DMS79 treated with DMSO at 0.1 percent for 48 hours (cell line): ENCODE results near the gene CHP1.
"Not testable (repeated sequence)": the region's sequence is repeated elsewhere in the genome, so short reads cannot be mapped to it uniquely, and the experiment has no call there.

Experiments used
- DNase-seq: peaks from one replicate; lab custom pipeline; 2025; lab: John Stamatoyannopoulos, UW

Gene CHP1

DNA sequence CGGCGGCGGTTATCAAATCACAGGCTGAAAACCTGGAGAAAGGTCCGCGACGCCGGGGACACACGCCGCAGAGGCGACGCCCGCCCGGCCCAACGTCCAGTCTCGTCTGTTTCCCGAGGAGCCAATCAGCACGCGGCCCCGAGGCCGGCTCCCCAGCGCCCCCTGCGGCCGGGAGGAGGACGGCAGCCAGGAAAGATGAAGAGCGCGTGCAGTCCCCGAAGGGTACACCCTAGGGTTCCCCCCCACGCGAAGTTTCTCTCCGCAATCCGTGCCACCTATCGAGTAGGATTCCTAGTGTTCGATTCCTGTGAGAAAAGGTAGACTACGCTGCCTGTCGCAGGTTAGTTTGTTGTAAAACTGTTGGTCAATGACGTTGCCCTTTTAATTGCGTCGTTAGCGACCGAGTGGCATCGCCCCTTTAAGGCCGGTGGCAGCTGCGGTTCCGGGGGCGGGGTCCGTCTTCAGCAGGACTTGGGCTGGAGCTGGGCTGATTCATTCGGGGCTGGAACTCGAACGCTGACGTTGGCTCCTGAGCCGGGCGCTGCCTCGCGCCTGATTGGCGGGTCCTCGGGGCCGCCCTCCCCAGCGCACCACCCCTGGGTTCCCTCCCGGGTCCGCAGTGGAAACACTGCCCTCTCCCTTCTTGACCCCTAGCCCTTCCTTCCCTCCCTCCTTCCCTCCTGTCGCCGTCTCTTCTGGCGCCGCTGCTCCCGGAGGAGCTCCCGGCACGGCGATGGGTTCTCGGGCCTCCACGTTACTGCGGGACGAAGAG lies at the start of gene CHP1, which contains the start of gene EXD1:
Gene CHP1 (plus strand): TSS at position 619 of the 772 bp plus-strand sequence. CDS start 115 bp downstream, at position 734.
Gene EXD1 (minus strand): TSS at position 108 of the 772 bp plus-strand sequence. CDS start 4,182 bp downstream, outside the sequence.
- DNase-seq = peak; percentile 75

DNA sequence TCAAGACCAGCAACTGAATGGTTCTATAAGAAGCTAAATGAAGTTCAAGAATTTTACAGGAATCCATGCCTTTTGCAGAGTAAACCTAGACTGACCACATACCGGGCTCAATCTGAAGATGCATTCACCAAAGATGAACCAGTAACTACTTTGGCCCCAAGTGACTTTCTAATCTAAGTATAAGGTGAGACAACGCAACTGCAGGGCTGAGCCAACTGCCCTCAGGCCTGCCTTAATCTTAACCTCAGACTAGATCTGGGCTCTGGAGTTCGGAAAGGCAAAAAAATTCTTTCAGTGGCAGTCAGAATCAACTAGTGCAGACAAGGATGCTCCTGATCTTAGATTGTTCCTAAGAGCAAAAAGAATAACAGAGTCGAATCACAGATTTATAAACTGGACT lies 48.8 kb upstream of the CHP1 start:
- DNase-seq = no peak

DNA sequence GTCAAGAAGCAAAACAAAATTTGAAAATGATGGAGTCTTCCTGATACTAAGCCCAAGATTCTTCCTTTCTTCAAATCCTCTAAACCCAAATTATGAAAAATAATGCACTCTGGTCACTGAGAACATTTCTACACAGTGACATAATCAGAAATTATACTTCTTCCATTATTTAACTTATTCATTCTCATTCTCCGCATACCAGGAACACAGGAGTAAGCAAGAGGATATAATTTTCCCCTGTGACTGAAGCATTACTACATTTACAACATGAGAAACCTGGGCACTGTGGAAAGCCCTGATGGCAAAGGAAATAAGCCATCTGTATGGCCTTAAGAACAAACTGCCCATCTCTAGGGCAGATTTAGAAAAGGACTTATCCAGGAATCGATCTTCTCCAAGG lies 47.5 kb upstream of the CHP1 start:
- no peak for DNase-seq

DNA sequence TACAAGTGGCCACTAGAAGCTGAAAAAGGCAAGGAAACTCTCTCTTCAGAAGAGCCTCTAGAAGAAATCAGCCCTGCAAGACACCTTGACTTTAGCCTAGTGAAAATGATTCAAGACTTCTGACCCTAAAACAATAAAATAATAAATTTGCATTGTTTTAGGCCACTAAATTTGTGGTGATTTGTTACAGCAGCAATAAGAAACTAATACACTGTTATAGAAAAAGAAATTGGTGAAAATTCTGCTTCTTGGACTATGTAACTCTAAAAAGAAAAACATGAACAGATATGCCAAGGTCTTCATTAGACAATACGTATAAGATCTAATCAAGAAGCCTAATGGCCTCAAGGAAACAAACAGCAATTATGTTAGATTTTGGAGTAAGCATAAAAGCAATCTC lies 36.6 kb upstream of the CHP1 start:
- no peak for DNase-seq

DNA sequence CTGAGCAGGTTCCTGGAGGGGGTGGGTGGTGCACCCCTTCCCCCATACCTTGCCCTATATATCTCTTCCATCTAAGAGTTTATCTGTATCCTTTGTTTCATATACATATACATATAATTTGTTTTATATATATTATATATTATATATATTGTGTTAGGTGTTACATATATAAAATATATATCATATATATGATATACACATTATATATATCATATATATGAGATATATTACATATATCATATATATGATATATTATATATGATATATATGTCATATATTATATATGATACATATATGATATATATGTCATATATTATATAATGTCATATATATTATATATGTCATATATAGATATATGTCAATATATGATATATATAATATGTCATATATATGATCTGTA lies 31.6 kb upstream of the CHP1 start:
- DNase-seq = no peak

DNA sequence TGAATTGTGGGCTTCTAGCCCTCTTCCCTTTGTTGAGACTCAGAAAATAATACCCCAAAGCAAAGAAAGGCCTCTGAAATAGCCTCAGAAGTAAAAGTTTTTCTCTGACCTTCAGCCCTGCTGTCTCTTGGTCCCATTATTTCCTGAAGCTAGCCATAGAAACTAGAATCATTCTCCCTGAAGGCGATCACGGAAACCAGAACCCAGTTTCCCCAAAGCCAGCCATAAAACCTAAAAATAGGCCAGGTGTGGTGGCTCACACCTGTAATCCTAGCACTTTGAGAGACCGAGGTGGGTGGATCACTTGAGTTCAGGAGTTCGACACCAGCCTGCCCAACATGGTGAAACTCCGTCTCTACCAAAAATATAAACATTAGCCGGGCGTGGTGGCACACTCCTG lies 27.7 kb upstream of the CHP1 start:
- no peak for DNase-seq

DNA sequence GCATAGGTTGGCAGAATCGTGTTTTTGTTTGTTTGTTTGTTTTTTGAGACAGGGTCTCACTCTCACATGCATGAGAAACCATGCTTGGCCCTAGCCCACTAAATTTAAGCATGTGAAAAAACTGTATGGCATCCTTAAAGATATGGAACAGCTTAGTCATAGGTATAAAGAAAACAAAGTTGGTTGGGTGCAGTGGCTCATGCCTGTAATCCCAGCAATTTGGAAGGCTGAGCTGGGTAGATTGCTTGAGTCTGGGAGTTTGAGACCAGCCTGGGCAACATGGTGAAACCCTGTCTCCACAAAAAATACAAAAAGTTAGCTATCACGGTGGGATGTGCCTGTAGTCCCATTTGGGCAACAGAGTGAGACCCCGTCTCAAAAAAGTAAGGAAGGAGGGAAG lies 25.8 kb upstream of the CHP1 start:
- no peak for DNase-seq

DNA sequence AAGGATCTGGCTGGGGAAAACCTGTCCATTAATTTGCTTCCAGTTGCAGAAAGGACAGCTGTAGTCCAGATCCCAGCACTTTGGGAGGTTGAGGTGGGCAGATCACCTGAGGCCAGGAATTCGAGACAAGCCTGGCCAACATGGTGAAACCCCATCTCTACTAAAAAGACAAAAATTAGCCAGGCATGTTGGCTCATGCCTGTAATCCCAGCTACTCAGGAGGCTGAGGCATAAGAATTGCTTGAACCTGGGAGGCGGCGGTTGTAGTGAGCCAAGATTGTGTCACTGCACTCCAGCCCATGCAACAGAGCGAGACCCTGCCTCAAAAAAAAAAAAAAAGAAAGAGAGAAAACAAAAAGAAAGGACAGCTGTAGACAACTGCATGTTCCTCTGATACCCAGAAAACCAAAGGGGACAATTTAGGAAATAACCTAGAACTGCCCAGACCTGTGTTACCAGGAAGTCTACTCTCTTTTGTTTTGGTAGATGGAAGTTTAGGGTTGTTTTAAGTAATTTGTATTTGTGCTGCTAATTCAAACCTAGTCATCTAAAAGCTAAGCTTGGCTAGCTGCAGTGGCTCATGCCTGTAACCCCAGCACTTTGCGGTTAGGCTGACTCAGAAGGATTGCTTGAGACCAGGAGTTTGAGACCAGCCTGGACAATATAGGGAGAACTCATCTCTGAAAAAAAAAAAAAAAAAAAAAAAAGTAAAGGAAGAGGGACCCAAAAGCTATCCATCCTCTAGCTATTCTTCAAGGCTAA lies 23.2 kb upstream of the CHP1 start:
- DNase-seq = peak; percentile 9

DNA sequence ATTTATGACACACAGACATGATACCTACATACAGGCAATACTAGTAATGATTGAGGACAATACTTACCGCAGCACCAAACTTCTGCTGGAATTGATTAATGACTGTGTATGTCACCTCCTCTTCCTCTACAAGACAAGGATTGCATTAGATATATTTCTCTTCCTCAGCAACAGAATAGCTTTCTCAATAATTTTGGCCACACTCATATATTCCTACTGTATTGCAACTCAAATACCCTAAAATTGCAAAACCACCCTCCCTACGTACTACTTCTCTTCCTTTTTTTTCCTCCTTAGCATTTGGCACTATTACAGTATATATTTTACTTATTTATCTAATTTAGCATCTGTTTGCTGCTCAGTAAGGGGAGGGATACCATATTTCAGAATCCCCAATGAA lies 15.4 kb upstream of the CHP1 start:
- DNase-seq = no peak

DNA sequence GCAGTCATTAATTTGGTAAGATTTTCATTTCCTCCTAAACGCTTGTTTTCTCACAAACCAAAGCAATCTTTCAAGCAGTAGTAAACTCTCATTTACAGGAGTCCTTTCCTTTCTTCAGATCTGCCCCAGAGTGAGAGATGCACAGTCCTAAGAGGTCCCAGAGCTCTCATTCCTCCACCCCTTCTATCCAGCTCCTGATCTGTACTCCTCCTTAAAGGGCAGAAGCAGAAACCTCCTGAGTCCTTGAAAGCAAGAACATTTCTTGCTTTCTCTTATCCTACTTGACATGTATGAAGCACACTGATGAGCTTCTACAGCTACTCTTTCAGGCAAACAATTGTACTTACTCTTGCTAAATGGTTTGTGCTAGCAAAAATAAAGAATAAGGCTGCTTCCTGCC lies 12.2 kb upstream of the CHP1 start:
- DNase-seq = no peak

DNA sequence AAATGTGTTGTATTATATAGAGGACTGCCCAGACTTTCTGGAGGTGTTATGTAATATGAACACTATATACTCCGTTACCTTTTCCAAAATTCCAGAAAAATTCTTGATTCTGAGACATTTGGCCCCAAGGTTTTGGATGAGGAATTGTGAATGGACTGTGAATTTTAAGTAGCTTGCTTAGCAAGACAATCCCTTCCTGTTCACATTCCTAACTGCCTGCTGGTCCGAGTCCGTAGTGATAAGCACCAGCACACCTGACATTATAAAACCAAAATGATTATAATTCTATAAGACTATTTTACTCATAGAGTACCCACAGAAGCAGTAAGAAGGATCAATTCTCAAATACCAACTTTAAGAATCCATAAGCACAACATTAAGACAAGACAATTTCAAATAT lies 11.7 kb upstream of the CHP1 start:
- no peak for DNase-seq

DNA sequence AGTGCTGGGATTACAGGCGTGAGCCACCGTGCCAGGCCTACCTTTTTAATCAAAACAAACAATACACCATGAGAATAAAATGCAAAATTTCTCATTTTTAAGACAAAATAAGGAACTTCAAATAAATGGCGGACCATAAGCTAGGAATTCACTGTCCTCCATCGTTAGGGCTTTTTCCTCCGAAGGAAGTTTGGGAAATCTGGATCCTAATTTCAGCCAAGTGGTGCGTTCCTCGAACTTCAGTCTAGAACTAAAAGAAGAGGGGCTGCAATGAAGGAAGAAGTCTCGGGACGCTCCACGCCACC lies 771 bp upstream of the CHP1 start:
- DNase-seq = no peak

DNA sequence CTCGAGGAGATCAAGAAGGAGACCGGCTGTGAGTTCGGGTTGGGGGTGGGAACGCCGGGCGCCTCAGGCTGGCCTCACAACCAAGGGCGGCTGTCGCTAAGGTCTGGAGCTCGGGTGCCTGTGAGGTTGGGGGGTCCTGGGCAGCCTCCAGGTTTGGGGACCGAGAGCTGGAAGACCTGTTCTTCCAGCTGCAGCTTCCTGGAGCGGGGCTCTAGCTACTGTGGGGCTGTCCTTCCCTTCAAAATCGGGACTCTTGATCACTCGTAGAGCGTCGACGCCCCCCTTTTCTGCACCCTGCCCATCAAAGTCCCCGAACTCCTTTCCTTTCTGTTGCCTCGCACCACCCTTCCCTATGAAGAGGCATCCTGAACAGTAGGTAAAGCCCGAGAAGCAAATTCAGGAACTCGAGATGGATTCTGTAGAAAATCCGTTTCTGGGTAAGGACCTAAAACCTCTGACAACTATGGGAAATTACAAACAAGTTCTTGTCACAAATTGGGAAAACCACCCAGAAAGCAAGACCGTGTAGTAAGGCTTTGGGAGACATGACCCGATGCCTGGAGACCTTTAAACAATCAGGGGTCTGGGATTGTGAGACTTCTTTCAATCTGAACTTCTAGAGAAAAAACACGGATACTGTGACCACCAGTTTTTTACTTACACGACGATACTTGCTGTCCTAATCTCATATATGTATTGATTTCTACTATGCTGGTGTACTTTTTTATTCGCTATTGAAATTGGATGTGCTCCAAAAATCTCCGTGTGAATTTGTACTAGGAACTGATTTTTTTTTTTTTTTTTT lies 556 bp downstream of the CHP1 start:
- DNase-seq = peak; percentile 8

DNA sequence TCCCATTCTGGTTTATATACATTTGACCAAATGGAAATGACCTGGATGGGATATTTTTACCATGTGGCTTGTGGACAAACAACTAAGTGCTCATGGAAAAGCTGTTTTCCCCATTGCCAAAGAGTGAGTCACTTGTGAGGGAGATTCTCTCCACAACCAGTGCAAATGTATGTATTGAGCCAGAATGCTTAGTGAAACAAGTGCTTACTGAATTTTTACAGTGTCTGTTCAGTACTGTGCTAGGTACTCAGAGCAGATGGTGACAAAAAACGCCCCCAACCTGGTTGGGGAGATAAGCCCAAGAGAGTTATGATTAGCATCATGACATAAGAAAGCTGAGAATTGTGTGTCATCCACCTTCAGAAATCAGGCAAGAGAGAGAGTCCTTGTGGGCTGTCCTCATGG lies 2.3 kb downstream of the CHP1 start:
- DNase-seq = no peak

DNA sequence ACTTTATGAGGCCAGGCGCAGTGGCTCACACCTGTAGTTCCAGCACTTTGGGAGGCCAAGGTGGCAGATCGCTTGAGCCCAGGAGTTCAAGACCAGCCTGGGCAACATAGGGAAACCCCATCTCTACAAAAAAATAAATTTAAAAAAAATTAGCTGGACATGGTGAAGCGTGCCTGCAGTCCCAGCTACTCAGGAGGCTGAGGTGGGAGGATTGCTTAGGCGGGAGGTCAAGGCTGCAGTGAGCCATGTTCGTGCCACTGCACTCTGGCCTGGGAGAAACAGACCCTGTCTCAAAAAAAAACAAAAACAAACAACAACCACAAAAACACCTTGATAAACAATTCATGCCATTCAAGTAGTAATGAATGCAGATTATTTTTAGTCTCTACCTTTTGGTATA lies 4.2 kb downstream of the CHP1 start:
- DNase-seq = not testable (repeated sequence)

DNA sequence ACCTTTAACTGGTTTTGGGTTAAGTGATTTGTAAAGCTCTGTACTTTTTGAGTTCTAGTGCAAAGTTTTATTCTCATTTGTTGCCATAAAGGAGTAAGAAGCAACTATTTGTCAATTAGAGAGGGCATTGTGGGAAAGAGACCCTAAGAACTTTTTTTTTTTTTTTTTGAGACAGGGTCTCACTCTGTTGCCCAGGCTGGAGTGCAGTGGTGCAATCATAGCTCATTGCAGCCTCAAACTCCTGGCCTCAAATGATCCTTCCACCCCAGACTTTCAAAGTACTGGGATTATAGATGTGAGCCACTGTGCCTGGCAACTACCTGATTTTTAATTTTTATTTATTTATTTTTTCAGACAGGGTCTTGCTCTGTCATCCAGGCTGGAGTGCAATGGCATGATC lies 4.9 kb downstream of the CHP1 start:
- DNase-seq = no peak

DNA sequence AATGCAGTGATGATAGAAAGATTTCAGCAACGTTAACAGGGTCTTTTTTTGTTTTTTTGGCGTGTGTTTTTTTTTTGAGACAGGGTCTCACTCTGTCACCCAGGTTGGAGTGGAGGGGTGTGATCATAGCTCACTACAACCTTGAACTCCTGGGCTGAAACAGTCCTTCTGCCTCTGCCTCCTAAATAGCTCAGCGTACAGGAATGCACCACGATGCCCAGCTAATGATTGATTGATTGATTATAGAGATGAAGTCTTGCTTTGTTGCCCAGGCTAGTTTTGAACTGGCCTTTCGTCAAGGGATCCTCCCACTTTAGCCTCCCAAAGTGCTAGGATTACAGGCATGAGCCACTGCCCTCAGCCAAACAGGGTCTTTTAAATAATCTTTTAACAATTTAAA lies 7.0 kb downstream of the CHP1 start:
- DNase-seq = no peak

DNA sequence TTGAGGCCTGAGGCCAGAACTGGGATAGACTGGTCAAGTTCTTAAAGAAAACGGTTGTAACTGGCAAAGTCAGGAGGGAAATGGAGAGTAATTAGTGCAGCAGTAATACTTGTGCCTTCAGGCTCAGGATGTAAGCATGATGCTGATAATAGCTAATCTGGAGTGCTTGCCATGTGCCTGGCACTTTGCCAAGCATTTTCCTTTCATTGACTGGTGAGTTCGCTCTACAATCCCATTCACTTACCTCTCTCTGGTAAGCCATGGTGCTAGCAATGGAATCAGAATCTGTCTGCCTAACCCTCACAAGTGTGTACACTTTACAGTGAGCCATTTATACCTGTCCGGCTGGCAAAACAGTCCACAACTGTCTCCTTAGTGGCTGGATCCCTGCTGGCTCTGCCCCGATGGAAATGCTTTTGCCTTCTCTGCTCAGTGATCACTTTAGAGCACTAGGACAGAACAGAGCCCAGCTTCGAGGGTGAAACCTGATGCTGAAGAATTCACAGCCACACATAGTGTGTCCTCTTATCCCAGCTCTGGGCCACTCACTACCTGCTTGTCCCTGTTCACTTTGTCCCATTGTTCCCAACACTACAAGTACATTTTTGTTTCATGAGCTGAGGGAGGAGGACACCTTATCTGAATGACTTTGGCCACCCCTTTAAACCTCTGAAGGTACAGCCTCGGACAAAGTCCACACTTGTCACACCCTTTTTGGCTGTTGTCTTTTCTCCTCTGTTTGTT lies 10.3 kb downstream of the CHP1 start:
- DNase-seq = peak; percentile 50

DNA sequence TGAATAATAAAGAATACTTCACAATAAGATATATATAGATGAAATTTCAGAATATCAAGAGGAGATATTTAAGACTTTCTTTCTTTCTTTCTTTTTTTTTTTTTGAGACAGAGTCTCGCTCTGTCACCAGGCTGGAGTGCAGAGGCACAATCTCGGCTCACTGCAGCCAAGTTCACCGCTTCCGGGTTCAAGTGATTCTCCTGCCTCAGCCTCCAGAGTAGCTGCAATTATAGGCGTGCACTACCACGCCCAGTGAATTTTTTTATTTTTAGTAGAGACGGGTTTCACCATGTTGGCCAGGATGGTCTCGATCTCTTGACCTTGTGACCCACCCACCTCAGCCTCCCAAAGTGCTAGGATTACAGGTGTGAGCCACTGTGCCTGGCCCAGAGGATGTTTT lies 19.7 kb downstream of the CHP1 start:
- not testable (repeated sequence) for DNase-seq

DNA sequence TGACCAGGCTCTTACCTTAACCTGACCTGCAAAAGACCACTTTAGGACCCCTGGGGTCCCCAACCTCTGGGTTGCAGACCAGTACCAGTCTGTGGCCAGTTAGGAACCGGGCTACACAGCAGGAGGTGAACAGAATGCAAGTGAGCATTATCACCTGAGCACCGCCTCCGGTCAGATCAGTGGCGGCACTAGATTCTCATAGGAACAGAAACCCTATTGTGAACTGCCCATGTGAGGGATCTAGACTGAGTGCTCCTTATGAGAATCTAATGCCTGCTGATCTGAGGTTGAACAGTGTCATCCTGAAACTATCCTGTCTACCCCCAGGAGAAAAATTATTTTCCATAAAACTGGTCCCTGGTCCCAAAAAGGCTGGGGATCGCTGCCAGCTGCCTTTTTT lies 20.3 kb downstream of the CHP1 start:
- DNase-seq = no peak

DNA sequence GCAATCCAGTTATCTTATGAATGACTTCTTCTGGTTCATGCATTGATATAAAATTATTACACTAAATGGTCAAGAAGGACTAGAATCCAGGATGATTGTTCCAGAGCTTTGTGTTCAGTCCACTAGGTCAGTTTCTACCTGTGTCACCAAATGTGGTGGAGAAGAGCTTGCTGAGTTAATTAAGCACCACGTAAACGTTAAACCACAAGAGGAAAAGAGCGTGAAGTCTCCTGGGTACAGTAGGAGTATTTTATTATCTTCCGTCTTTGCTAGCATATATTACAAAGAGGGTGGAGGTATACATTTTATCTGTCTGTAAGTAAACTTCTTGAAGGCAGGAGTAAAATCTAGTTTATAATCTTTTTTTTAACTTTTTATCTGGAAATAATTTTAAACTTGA lies 23.5 kb downstream of the CHP1 start:
- no peak for DNase-seq

DNA sequence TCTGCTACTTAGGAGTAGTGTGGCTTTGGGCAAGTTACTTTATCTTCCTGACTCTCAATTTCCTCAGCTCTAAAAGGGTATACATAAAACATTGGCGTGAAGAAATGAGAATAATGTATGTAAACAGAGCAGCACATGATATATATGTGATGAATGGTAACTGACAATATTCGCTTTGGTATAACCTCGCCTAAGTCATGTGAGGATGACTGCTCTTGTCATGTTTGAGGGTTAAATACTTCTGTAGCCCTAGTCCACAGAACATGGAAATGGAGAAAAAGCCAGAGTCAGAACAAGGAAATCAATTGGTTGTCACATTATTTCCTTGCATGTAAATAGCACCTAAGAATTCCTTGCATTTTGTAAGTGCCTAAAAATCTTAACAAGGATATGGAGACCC lies 25.0 kb downstream of the CHP1 start:
- no peak for DNase-seq
